OCI-LY3 (cell line): Measurements from ENCODE around the gene HPCAL1.

Experiments
- CTCF ChIP-seq: fragments of 200-600, 300-600 bp; sonication (generic); IDR thresholded peaks from 2 replicates; pipeline ENCODE4 v1.5.1; 2014; ENCODE audit warnings: antibody characterized with exemption, low read length, low read depth
- EZH2phosphoT487 ChIP-seq: fragments of 200-600 bp; shearing (Covaris generic); IDR thresholded peaks from 2 replicates; pipeline ENCODE4 v1.6.1; 2018; ENCODE audit warnings: antibody characterized with exemption, mixed run types, low read depth

- no peak for TF ChIP-seq CTCF
- no peak for TF ChIP-seq EZH2phosphoT487
Observed at GRCh38 chr2:10372862-10373240, 70.1 kb downstream of the HPCAL1 start.
